Caco-2 (cell line): Measurements from ENCODE around the gene RAB42. TPM values are rescaled to one million over a fixed set of nuclear protein-coding genes. Genes with fewer than 3 reads are reported as not detected.
"Not testable (repeated sequence)": the region's sequence is repeated elsewhere in the genome, so short reads cannot be mapped to it uniquely, and the experiment has no call there.

Source experiments
- BruUV-seq: library from RNA; stranded (reverse); fragments of 400-500 nt; replicated peaks from 2 replicates; lab custom pipeline; 2021; lab: Mats Ljungman, UMichigan
- CTCF ChIA-PET: fragments of 300-600 bp; sonication (Branson Sonifier 250); formaldehyde crosslinking; loops from one replicate; lab custom pipeline; 2022; ENCODE audit warnings: antibody characterized with exemption; lab: Charles Lee
- POLR2A ChIA-PET: fragments of 300-600 bp; sonication (Branson Sonifier 250); formaldehyde crosslinking; loops from one replicate; lab custom pipeline; 2022; ENCODE audit warnings: antibody characterized with exemption; lab: Charles Lee
- DNase-seq, 2 experiments: peaks; one replicate each; pipeline versions ENCODE4 v3.0.0 to v3.0.0-alpha.2; 2020 to 2022
- H3K27me3 ChIP-seq: replicated peaks from 2 replicates; pipeline ENCODE4 v1.6.0; 2011; ENCODE audit warnings: low read length; ENCODE audit not compliant: control insufficient read depth, insufficient read depth
- H3K36me3 ChIP-seq: 2 replicates; pipeline ENCODE4 v1.5.1; 2011; ENCODE audit warnings: low read length; ENCODE audit not compliant: control insufficient read depth, insufficient read depth
- H3K4me1 ChIP-seq: fragments of 250-450 bp; sonication (Bioruptor Pico); 2 replicates; pipeline ENCODE4 v1.5.1; 2020; ENCODE audit warnings: mild to moderate bottlenecking
- H3K4me3 ChIP-seq: 2 replicates; pipeline ENCODE4 v1.5.1; 2011; ENCODE audit warnings: low read depth, mild to moderate bottlenecking, control low read depth, low read length
- H3K9me3 ChIP-seq: fragments of 250-450 bp; sonication (Bioruptor Pico); 2 replicates; pipeline ENCODE4 v1.5.1; 2020; ENCODE audit warnings: mild to moderate bottlenecking, moderate library complexity
- H3K27ac Mint-ChIP-seq: one replicate; pipeline ENCODE4 v1.8.0; 2022; ENCODE audit warnings: mixed read lengths; ENCODE audit not compliant: unreplicated experiment
- H3K27me3 Mint-ChIP-seq: one replicate; pipeline ENCODE4 v1.8.0; 2022; ENCODE audit warnings: mixed read lengths; ENCODE audit not compliant: insufficient read depth, unreplicated experiment
- H3K36me3 Mint-ChIP-seq: one replicate; pipeline ENCODE4 v1.8.0; 2022; ENCODE audit warnings: mild to moderate bottlenecking, mixed read lengths; ENCODE audit not compliant: insufficient read depth, unreplicated experiment
- H3K4me1 Mint-ChIP-seq: one replicate; pipeline ENCODE4 v1.8.0; 2022; ENCODE audit warnings: low read depth, mixed read lengths; ENCODE audit not compliant: unreplicated experiment
- H3K4me3 Mint-ChIP-seq: one replicate; pipeline ENCODE4 v1.8.0; 2022; ENCODE audit warnings: mild to moderate bottlenecking, moderate library complexity, mixed read lengths; ENCODE audit not compliant: unreplicated experiment
- H3K9me3 Mint-ChIP-seq: one replicate; pipeline ENCODE4 v1.8.0; 2022; ENCODE audit warnings: mixed read lengths; ENCODE audit not compliant: unreplicated experiment
- CTCF ChIP-seq, 2 experiments: fragments of 200-600 bp in 1 of 2; IDR thresholded peaks; 1 replicate in 1 of 2; 2 replicates in 1 of 2; pipeline versions ENCODE4 v1.5.1 to v1.8.0; 2011 to 2022; ENCODE audit warnings: antibody characterized with exemption in 1 of 2, control low read depth in 1 of 2, inconsistent platforms in 1 of 2, low read depth in 1 of 2, low read length in 1 of 2, mild to moderate bottlenecking in 1 of 2, moderate library complexity in 1 of 2; ENCODE audit not compliant: insufficient read depth in 1 of 2, severe bottlenecking in 1 of 2, unreplicated experiment in 1 of 2
- intact Hi-C: fragments of 100-400 bp; cut with micrococcal nuclease; formaldehyde crosslinking; loops from one replicate; pipeline ENCODE4 v1.10.0; 2022; ENCODE audit not compliant: unreplicated experiment
- total RNA-seq: library from RNA; stranded (reverse); gene quantifications from 2 replicates; pipeline ENCODE4 v1.2.3, GENCODE V29; 2022

The RAB42 gene
- total RNA-seq, 1 experiment from 2014 or later = 2.5 TPM

DNA sequence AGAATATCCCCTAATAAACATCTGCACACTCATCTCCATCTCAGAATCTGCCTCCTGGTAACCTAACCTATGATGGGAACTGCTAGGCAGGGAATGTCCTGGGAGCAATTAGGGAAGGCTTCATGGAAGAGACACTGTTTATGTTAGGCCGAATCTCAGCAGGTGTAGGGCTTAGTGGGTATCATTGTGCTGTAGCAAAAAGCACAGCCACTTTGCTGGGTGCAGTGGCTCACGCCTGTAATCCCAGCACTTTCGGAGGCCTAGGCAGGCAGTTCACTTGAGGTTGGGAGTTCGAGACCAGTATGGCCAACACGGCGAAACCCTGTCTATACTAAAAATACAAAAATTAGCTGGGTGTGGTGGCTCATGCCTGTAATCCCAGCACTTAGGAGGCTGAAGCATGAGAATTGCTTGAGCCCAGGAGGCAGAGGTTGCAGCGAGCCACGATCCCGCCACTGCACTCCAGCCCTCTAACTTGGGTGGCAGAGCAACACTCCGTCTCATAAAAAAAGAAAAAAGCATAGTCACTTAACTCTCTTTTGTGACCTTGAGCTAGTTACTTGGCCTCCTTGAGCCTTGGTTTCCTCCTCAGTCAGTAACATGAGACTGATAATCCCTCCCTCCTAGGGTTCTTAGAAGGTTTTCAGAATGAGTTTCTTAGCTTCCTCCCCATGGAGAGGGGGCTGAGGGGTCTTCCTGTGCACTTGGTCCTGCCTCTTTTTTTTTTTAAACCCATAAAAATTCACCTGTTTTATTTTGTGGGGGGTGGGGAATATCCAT lies 3.5 kb downstream of the RAB42 start:
- no peaks in the 10 kb centered on the region for H3K27me3 ChIP-seq
- no TSS peak for BruUV-seq
- TF ChIP-seq CTCF (IDR thresholded peaks at IDR 0.05; ENCODE audit: insufficient read depth in 1 of 2, low read depth in 1 of 2, low read length in 1 of 2, severe bottlenecking in 1 of 2, unreplicated experiment in 1 of 2) = no peak
- POLR2A ChIA-PET = no interaction called here
- no peak overlapping the region for H3K4me3 ChIP-seq
- no peak overlapping the region for H3K27ac Mint-ChIP-seq
- peaks cover 5% of the 10 kb centered on the region for H3K36me3 Mint-ChIP-seq
- no peaks in the 10 kb centered on the region for H3K9me3 ChIP-seq
- H3K4me1 ChIP-seq = no peaks in the 10 kb centered on the region; the same call in 1 of the 2 replicates
- CTCF ChIA-PET = no interaction called here
- no peaks in the 10 kb centered on the region for H3K36me3 ChIP-seq
- H3K27me3 Mint-ChIP-seq = no peaks in the 10 kb centered on the region
- no peaks in the 10 kb centered on the region for H3K9me3 Mint-ChIP-seq
- DNase-seq = no peak
- intact Hi-C loops = no loop called here
- H3K4me3 Mint-ChIP-seq = no peak overlapping the region
- no peaks in the 10 kb centered on the region for H3K4me1 Mint-ChIP-seq

DNA sequence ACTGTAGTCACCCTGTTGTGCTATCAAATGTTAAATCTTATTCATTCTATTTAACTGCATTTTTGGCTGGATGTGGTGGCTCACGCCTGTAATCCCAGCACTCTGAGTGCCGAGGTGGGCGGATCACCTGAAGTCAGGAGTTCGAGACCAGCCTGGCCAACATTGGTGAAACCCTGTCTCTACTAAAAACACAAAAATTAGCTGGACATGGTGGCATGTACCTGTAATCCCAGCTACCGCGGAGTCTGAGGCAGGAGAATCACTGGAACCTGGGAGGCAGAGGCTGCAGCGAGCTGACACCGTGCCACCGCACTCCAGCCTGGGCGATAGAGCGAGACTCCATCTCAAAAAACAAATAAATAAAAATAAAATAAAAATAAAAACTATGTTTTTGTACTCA lies 4.2 kb downstream of the RAB42 start:
- H3K4me3 ChIP-seq, BruUV-seq, H3K4me1 Mint-ChIP-seq, H3K27me3 Mint-ChIP-seq, H3K9me3 Mint-ChIP-seq, H3K4me1 ChIP-seq, H3K27me3 ChIP-seq, DNase-seq, H3K4me3 Mint-ChIP-seq, intact Hi-C loops, CTCF ChIA-PET, H3K36me3 ChIP-seq, H3K36me3 Mint-ChIP-seq, POLR2A ChIA-PET, H3K9me3 ChIP-seq, H3K27ac Mint-ChIP-seq: not testable (repeated sequence)

GRCh38 chr1:28601696-28602095 lies 9.6 kb downstream of the RAB42 start:
- Mint-ChIP-seq H3K9me3 (no peaks in the 10 kb centered on the region), H3K27me3 (no peaks in the 10 kb centered on the region), H3K27ac (no peak overlapping the region), H3K4me1 (no peaks in the 10 kb centered on the region), H3K36me3 (no peaks in the 10 kb centered on the region), H3K4me3 (no peak overlapping the region)
- Histone ChIP-seq H3K4me3 (no peak overlapping the region), H3K4me1 (peaks cover 10% of the 10 kb centered on the region; the same call in 1 of the 2 replicates), H3K27me3 (no peaks in the 10 kb centered on the region), H3K36me3 (no peaks in the 10 kb centered on the region; the same call in 1 of the 2 replicates), H3K9me3 (no peaks in the 10 kb centered on the region)
- TF ChIP-seq CTCF (IDR thresholded peaks at IDR 0.05; ENCODE audit: insufficient read depth in 1 of 2, low read depth in 1 of 2, low read length in 1 of 2, severe bottlenecking in 1 of 2, unreplicated experiment in 1 of 2) = no peak
- POLR2A ChIA-PET = interaction anchor here (0.6 to 2.5 kb wide), 2 partner anchors 20 to 41 kb away, joined by 6 to 22 read pairs; no protein-coding TSS in a partner anchor
- DNase-seq = no peak
- CTCF ChIA-PET = interaction anchor here (1.6 kb wide), 1 partner anchor 84 kb away, joined by 3 read pairs; no protein-coding TSS in a partner anchor
- intact Hi-C loops = loop anchor here (1.0 kb wide), 1 partner anchor 83 kb away; no protein-coding TSS in a partner anchor
- BruUV-seq = no TSS peak
